SU-DHL-6 (cell line): ENCODE results near the gene ARID4A.

Experiments
- H2AFZ ChIP-seq: fragments of 200-600 bp; sonication (generic); 2 replicates; pipeline ENCODE4 v1.6.1; 2014; ENCODE audit warnings: low read depth, mild to moderate bottlenecking, moderate library complexity, mixed read lengths, antibody characterized with exemption, low read length; ENCODE audit not compliant: severe bottlenecking
- H3F3A ChIP-seq: fragments of 200-600 bp; shearing (Covaris generic); 2 replicates; pipeline ENCODE4 v1.6.0; 2016; ENCODE audit warnings: antibody characterized with exemption, mild to moderate bottlenecking; ENCODE audit not compliant: insufficient read depth
- H3K27ac ChIP-seq: fragments of 200-600 bp; sonication (generic); 2 replicates; pipeline ENCODE4 v1.5.1; 2016; ENCODE audit warnings: low read depth, mild to moderate bottlenecking, low read length, moderate library complexity, mixed read lengths
- H3K27me3 ChIP-seq: fragments of 200-600 bp; sonication (generic), shearing (Covaris generic); 2 replicates; pipeline ENCODE4 v1.6.0; 2014; ENCODE audit warnings: mild to moderate bottlenecking, low read length
- H3K36me3 ChIP-seq: fragments of 200-600 bp; sonication (generic); 2 replicates; pipeline ENCODE4 v1.6.1; 2014; ENCODE audit warnings: mild to moderate bottlenecking, low read length, mixed read lengths
- H3K4me2 ChIP-seq: fragments of 300-600, 200-600 bp; shearing (Covaris generic), sonication (generic); 2 replicates; pipeline ENCODE4 v1.6.0; 2014; ENCODE audit warnings: low read length, low read depth, mild to moderate bottlenecking; ENCODE audit not compliant: poor library complexity, severe bottlenecking
- H3K4me3 ChIP-seq: fragments of 200-600 bp; sonication (generic); 2 replicates; pipeline ENCODE4 v1.5.1; 2014; ENCODE audit warnings: antibody characterized with exemption, low read length, mild to moderate bottlenecking, mixed read lengths; ENCODE audit not compliant: insufficient read depth, poor library complexity, severe bottlenecking
- H3K79me2 ChIP-seq: fragments of 200-600 bp; sonication (generic); 2 replicates; pipeline ENCODE4 v1.6.1; 2014; ENCODE audit warnings: mild to moderate bottlenecking, low read length, moderate library complexity; ENCODE audit not compliant: insufficient read depth
- H3K9ac ChIP-seq: fragments of 200-600 bp; sonication (generic); 2 replicates; pipeline ENCODE4 v1.7.0; 2014; ENCODE audit warnings: mild to moderate bottlenecking, low read length
- H3K9me2 ChIP-seq: fragments of 200-600 bp; sonication (generic); replicated peaks from 2 replicates; pipeline ENCODE4 v1.6.1; 2014; ENCODE audit warnings: low read length; ENCODE audit not compliant: insufficient read depth
- H3K9me3 ChIP-seq: fragments of 200-600 bp; sonication (generic); 2 replicates; pipeline ENCODE4 v1.6.1; 2014; ENCODE audit warnings: low read length, mixed read lengths; ENCODE audit not compliant: insufficient read depth
- H4K20me1 ChIP-seq: fragments of 200-600 bp; sonication (generic); 2 replicates; pipeline ENCODE4 v1.6.1; 2014; ENCODE audit warnings: low read depth, mild to moderate bottlenecking, antibody characterized with exemption, low read length, moderate library complexity, mixed read lengths
- EZH2phosphoT487 ChIP-seq: fragments of 200-600 bp; sonication (generic), shearing (Covaris generic); conservative IDR thresholded peaks from 2 replicates; pipeline ENCODE4 v1.6.1; 2018; ENCODE audit warnings: mild to moderate bottlenecking, antibody characterized with exemption, low read length, moderate library complexity, mixed read lengths
- TF ChIP-seq, protein P1 (sequence below): fragments of 200-600 bp; sonication (generic); IDR thresholded peaks from one replicate; pipeline ENCODE4 v1.5.1; 2017; ENCODE audit warnings: antibody characterized with exemption, mild to moderate bottlenecking, low read length, moderate library complexity; ENCODE audit not compliant: insufficient read depth, poor library complexity, severe bottlenecking

The ARID4A gene

DNA sequence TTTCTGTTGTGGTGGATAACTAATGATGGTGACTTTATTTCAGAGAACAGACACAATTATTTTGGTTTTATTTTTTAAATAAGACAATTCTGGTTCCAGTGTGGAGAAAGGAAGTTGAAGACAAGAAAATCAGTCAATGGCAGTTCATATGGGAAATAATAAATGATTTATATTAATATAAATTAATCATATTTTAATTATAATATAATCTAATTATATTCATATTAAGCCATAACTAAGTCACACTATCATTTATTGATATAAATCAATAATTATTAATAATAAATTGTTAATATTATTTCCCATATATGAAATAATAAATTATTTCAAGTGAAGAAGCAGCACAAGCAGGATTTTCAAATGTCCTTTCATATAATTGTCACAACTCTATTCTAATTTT is 100.1 kb downstream of the ARID4A start:
- Histone ChIP-seq H3F3A (peaks cover 6% of the 10 kb centered on the region), H3K27ac (no peak overlapping the region), H3K36me3 (no peaks in the 10 kb centered on the region), H2AFZ (no peak overlapping the region), H4K20me1 (no peaks in the 10 kb centered on the region), H3K9me2 (no peaks in the 10 kb centered on the region), H3K9ac (no peak overlapping the region), H3K27me3 (no peaks in the 10 kb centered on the region), H3K4me3 (no peak overlapping the region), H3K4me2 (no peak overlapping the region), H3K79me2 (no peaks in the 10 kb centered on the region), H3K9me3 (no peaks in the 10 kb centered on the region)
- TF ChIP-seq, protein P1, sequence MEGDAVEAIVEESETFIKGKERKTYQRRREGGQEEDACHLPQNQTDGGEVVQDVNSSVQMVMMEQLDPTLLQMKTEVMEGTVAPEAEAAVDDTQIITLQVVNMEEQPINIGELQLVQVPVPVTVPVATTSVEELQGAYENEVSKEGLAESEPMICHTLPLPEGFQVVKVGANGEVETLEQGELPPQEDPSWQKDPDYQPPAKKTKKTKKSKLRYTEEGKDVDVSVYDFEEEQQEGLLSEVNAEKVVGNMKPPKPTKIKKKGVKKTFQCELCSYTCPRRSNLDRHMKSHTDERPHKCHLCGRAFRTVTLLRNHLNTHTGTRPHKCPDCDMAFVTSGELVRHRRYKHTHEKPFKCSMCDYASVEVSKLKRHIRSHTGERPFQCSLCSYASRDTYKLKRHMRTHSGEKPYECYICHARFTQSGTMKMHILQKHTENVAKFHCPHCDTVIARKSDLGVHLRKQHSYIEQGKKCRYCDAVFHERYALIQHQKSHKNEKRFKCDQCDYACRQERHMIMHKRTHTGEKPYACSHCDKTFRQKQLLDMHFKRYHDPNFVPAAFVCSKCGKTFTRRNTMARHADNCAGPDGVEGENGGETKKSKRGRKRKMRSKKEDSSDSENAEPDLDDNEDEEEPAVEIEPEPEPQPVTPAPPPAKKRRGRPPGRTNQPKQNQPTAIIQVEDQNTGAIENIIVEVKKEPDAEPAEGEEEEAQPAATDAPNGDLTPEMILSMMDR, result no peak
- no peak for TF ChIP-seq EZH2phosphoT487

GRCh38 chr14:58398895-58399294 is 100.5 kb downstream of the ARID4A start:
- Histone ChIP-seq H2AFZ (no peak overlapping the region), H3K79me2 (no peaks in the 10 kb centered on the region), H3K9ac (no peak overlapping the region), H3K27me3 (no peaks in the 10 kb centered on the region), H4K20me1 (no peaks in the 10 kb centered on the region), H3K36me3 (no peaks in the 10 kb centered on the region), H3K4me3 (no peak overlapping the region), H3K4me2 (no peak overlapping the region), H3F3A (peaks cover 6% of the 10 kb centered on the region), H3K9me2 (no peaks in the 10 kb centered on the region), H3K27ac (no peak overlapping the region), H3K9me3 (no peaks in the 10 kb centered on the region)
- TF ChIP-seq EZH2phosphoT487, result no peak
- TF ChIP-seq, protein P1, result no peak

- H2AFZ ChIP-seq, result no peak overlapping the region
- no peak overlapping the region for H3K9ac ChIP-seq
- H3K4me3 ChIP-seq, result no peak overlapping the region
- H3K9me3 ChIP-seq, result no peaks in the 10 kb centered on the region
- H3K4me2 ChIP-seq, result no peak overlapping the region
- H3K27me3 ChIP-seq, result no peaks in the 10 kb centered on the region
- H4K20me1 ChIP-seq, result no peaks in the 10 kb centered on the region
- H3K27ac ChIP-seq, result no peak overlapping the region
- H3K36me3 ChIP-seq, result no peaks in the 10 kb centered on the region
- no peaks in the 10 kb centered on the region for H3K79me2 ChIP-seq
- TF ChIP-seq, protein P1, result peak; percentile 38
- TF ChIP-seq EZH2phosphoT487, result no peak
- H3K9me2 ChIP-seq, result no peaks in the 10 kb centered on the region
- H3F3A ChIP-seq, result peaks cover 7% of the 10 kb centered on the region
These were observed 103.2 kb downstream of the ARID4A start for GRCh38 chr14:58401587-58401986.
